ENCODE measurements around the gene PIK3C2A.

PIK3C2A gene

GRCh38 chr11:17171916-17172315, 35.9 kb downstream of the PIK3C2A start:
- Histone ChIP-seq H3K27ac (replicated peaks) (no peak overlapping the region), H3K27me3 (ENCODE audit: insufficient read depth, poor library complexity, severe bottlenecking) (no peaks in the 10 kb centered on the region), H3K4me3 (replicated peaks; ENCODE audit: insufficient read depth, low read length) (no peak overlapping the region)
- DNase-seq (ENCODE audit: low read depth in 1 of 2, low spot score in 1 of 2) = no peak
- TF ChIP-seq POLR2AphosphoS5 (IDR thresholded peaks at IDR 0.05; ENCODE audit: low read depth) = no peak
- no peak for TF ChIP-seq GABPA (IDR thresholded peaks at IDR 0.05; ENCODE audit: low read depth)
- no peak for TF ChIP-seq SPI1 (IDR thresholded peaks at IDR 0.05; ENCODE audit: borderline replicate concordance, low read depth)
- TF ChIP-seq REST (IDR thresholded peaks at IDR 0.05; ENCODE audit: insufficient replicate concordance, low read depth) = no peak
- TF ChIP-seq CTCF (IDR thresholded peaks at IDR 0.05; ENCODE audit: insufficient read depth, low read length) = no peak

GRCh38 chr11:17171343-17171742, 36.4 kb downstream of the PIK3C2A start:
- no peak for TF ChIP-seq CTCF (IDR thresholded peaks at IDR 0.05; ENCODE audit: insufficient read depth, low read length)
- no peak for TF ChIP-seq REST (IDR thresholded peaks at IDR 0.05; ENCODE audit: insufficient replicate concordance, low read depth)
- no peak for TF ChIP-seq GABPA (IDR thresholded peaks at IDR 0.05; ENCODE audit: low read depth)
- no peak for TF ChIP-seq POLR2AphosphoS5 (IDR thresholded peaks at IDR 0.05; ENCODE audit: low read depth)
- no peak for TF ChIP-seq SPI1 (IDR thresholded peaks at IDR 0.05; ENCODE audit: borderline replicate concordance, low read depth)
- Histone ChIP-seq H3K27me3 (ENCODE audit: insufficient read depth, poor library complexity, severe bottlenecking) (no peaks in the 10 kb centered on the region), H3K27ac (replicated peaks) (no peak overlapping the region), H3K4me3 (replicated peaks; ENCODE audit: insufficient read depth, low read length) (no peak overlapping the region)
- DNase-seq (ENCODE audit: low read depth in 1 of 2, low spot score in 1 of 2) = no peak

GRCh38 chr11:17169876-17170275, 37.9 kb downstream of the PIK3C2A start:
- Histone ChIP-seq H3K27ac (replicated peaks) (no peak overlapping the region), H3K4me3 (replicated peaks; ENCODE audit: insufficient read depth, low read length) (no peak overlapping the region), H3K27me3 (ENCODE audit: insufficient read depth, poor library complexity, severe bottlenecking) (no peaks in the 10 kb centered on the region)
- no peak for DNase-seq (ENCODE audit: low read depth in 1 of 2, low spot score in 1 of 2)
- no peak for TF ChIP-seq REST (IDR thresholded peaks at IDR 0.05; ENCODE audit: insufficient replicate concordance, low read depth)
- TF ChIP-seq SPI1 (IDR thresholded peaks at IDR 0.05; ENCODE audit: borderline replicate concordance, low read depth) = no peak

All from HL-60 (cell line).